Fibroblast of skin of back (primary cell): Measurements from ENCODE around the gene DLG1.

ENCODE experiments used
- DNase-seq: peaks from one replicate; pipeline ENCODE4 v3.0.0-alpha.2; 2013

The DLG1 gene

DNA sequence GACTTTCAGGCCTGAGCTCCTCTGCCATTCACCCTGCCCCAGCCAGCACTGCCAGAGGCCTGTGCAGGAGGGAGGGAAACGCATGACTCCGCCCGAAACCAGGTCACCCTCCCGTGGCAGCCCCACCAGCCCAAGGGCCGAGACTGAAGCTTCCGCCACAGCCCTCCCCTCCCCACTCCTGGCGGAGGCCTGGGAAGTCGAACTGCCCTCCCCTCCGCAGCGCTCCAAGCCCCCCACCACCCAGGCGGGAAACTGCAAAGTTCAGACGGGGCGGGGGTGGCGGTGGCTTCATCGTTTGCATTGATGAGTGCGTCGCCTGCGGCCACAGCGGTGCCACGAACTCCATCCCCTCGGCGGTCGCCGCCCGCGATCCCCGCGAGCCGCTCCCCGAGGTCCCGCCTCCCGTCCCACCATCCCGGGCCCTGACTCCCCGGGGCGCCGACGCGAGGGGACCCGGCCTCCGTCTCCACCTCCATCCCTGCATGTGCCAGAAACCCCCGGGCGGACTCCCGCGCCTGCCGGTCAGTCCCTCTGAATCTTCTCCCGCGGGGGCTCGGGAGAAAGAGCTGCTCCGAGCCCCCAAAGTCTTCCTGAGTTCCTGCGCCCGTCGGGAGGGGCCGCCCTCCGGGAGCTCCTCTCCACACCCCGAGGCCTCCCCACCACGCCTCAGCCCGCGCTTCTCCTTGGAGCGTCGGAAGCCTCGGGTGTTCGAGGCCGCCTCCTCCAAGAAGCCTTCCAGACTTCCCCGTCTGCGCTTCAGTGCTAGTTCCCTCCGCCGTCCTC is 269.5 kb downstream of the DLG1 start:
- no peak for DNase-seq

DNA sequence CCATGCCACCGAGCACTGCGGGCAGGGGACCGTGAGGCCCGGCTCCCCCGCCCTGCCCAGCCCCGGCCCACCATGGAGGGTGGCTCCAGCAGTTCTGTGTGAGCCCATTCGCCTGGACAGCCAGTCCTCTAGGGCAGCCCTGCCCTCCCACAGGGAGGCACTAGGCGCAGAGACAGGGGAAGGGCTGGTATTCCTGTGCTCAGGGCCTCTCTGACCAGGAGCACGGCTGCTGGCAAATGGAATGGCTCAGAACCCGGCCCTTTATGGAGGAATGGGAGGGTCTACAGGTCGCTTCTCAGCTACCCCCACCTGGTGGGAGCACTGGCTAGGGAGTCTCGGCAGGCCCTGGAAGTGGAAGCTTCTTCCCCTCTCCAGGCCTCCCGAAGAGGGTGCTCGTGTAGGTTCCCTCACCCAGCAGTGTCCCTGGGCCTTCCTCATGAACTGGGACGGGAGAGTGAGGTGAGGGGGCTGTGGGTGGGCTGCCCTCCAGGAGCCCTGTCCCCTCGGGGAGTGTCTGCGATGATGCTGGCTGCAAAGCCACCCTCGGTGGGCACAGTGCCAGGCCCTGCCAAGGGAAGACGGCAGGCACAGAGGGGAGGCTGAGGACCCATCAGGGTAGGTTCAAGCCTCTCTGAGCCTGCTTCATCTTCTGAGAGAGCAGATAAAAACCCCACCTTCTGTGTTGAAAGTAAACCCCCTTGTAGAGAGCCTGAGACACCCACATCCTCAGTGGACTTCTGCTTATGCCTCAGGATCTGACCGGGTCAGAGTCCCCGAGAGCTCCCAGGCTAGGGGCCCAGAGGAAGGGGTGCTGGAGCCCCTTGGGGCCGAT is 270.3 kb downstream of the DLG1 start:
- DNase-seq = no peak

- DNase-seq = no peak
These were observed 271.1 kb downstream of the DLG1 start for GRCh38 chr3:197027151-197027895.

DNA sequence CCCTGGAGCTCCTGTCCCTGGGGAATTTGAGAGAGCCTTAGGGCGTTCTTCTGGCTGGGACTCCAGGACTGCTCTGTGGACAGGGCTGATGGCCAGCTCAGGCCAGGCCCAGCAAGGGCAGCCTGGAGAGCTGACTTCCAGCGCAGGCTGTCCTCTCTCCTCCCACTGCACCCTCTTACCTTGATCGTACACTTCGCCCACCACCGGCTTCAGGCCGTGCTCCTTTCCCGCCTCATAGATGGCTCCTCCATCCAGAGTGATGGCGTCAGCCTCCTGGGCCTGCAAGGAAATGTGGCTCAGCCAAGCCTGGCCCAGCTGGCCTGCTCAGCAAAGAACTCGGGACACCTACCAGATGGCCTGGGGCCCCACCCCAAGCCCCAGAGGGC is 271.9 kb downstream of the DLG1 start:
- no peak for DNase-seq

GRCh38 chr3:197025736-197026480 is 272.5 kb downstream of the DLG1 start:
- DNase-seq = no peak

DNA sequence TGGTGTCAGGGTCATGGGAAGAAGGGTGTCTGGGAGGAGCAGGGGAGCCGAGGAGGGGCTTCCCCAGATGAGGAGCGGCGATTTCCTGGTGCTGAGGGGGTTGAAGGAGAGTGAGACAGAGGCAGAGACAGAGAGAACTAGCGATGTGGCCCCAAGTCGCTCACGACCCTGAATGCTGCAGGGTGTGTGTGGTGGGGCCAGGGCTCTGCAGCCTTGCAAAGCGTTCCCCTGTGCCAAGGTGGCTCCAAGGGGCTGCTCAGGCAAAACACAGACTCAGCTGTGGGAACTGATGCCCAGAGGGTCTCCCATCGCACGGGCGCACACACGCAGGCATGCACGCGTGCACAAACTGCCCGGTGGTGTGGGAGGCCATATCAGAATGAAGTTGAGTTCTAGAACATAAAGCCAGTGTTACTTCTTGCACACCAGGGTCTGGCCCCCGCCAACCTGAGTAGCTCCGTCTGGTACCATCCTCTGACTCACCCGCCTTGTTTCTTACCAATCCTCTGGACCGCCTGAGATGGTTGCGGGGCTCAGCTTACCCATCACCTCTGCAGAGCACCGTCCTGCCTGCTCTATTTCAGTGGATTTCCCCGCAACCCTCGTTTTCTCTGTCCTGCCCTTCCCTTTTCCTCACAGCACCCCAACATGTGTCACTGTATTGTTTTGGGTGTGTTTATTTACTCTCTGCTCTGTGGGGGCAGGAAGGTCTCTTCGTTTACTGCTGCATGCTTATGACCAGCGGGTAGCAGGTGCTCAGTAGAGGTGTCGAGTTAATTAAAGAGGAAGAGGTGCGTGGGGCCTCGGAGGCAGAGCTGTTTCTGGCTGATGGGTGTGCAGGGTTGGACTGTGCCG is 273.3 kb downstream of the DLG1 start:
- DNase-seq = no peak

DNA sequence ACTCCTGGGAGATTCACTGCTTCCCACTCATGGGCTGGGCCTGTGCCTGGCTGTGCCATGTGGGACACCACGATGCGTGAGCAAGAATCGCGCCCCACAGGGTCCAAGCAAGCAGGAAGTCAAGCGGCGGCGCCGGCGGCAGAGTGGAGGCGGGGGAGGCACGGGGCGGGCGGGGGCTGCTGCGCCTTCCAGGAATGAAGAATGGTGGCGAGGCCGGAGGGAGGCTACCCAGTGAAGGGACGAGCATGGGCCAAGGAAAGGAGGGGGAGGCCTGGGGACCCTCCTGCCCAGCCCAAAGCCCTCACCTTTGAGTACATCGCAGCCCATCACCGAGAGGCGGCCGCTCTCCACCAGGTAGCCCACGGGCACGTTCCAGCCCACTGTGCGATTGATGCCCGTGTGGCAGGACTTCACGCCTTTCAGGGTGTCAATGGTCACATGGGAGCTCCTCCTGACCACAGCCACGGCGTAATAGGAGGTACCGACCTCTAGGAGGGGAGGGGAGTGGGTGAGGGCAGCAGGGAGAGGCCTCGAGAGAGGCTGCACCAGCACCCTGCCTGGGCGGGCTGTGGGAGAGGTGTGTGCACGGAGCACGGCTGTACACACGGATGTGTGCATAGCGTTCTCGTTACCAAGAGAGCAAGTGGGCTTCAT is 274.3 kb downstream of the DLG1 start:
- DNase-seq = no peak

GRCh38 chr3:197023241-197023997 is 275.0 kb downstream of the DLG1 start:
- no peak for DNase-seq

GRCh38 chr3:197022405-197023231 is 275.8 kb downstream of the DLG1 start:
- no peak for DNase-seq

DNA sequence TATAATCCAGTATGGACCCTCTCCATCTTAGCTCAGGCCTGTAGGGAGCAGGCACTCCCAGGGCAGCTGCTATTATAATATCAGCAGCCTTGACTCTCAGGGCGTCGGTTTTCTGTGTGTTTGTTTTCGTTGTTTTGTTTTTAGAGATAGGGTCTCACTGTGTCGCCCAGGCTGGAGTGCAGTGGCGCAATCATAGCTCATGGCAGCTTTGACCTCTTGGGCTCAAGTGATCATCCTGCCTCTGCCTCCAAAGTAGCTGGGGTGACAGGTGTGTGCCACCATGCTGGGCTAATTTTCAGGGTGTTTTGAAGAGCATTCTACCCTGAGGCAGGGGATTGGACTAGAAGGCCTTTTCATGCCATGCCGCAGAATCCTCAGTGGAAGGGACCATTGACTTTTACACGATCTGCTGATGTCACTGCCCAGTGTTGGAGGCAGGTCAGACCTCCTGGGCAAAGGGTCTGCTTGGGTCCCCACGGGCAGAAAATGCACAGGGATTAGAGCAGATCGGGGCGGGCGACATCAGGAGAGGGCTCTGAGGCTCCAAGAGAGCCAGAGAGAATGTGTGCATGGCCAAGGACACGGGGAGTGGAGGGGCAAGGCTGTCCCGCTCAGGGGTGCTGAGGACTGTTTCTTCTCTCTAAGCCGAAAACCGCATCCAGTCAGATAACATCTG is 276.5 kb downstream of the DLG1 start:
- DNase-seq = no peak

GRCh38 chr3:197021231-197021630 is 277.2 kb downstream of the DLG1 start:
- DNase-seq = no peak

DNA sequence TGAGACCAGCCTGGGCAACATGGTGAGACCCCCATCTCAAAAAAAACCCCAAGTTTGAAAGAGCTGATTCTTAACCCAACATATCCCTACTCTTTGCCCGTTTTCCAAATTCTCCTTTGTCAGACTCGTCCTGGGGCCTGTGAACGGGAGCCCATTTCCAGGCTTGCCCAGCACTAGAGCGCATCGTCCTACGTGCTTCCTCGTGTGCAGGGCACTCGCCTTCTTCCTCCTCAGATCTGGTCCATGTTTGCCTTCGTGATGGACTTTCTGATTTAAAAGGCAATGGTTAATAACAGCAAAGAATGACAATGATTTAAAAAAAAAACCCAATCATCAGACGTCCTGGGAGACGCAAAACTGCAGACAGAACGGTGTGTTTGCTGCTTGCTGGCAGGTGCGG is 278.9 kb downstream of the DLG1 start:
- DNase-seq = no peak

DNA sequence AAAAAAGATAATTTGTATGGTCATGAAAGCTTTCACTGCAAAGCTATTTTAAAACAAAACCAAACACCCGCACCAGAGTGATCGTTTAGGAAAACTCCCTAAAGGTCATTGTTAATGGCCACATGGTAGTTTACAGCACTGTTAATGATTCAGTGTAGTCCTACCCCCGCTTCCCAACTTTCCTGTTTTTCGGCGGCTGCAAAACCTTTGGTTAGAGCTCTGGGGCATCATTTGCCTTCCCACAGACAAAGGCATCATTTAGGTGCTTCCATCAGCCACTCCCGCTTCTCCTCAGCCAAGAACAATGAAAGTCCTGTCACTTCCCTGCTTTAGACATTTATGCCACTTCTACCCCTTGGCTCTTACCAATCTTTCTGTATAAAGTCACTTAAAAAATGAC is 279.4 kb downstream of the DLG1 start:
- DNase-seq = no peak

DNA sequence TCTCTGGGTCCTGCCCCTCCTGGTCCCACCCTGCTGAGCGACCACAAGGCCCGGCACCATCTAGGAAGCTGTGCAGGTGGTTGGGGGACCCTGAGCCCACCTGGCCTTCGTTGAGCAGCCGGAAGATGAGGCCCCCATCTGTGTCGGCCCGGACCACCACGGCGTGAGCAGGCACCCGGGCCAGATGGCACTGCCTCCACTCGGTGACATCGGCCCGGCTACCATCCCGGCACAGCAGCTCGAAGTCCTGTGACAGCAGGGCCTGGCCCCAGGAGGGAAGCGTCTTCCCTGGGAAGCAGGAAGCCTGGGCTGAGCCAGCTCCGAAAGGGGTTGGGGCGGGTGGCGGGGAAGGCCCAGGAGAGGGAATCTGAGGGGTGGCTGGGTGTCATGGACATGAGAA is 281.4 kb downstream of the DLG1 start:
- no peak for DNase-seq

- DNase-seq = no peak
These were observed 282.3 kb downstream of the DLG1 start for GRCh38 chr3:197015790-197016736.

DNA sequence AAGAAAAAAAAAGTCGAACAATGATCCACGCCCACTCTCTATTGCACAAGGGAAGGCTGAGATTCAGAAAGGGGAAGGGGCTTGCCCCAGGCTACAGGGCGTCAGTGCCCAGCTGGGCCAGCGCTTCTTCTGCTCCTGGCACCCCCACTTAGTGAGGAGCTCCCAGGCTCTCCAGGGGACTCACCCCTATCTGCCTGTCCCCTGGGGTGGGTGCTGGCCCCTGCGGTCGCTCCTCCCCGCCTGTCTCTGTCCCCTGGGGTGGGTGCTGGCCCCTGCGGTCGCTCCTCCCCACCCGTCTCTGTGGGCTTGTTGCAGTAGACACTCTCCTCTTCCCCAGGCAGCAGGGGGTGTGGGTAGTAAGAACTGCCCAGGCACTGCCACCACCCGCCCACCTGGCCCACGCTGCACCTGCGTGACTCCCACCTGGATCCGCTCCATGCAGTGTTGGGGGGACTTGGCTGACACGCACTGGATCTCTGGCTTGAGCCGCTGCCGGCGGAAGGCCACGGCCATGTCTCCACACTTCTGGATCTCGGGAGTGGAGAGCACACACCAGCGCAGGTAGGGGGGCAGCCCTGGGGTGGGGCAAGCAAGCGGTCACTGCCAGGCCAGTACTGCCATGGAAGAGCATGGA is 283.4 kb downstream of the DLG1 start:
- no peak for DNase-seq

GRCh38 chr3:197014024-197014423 is 284.4 kb downstream of the DLG1 start:
- no peak for DNase-seq
